HEK293T (cell line): ENCODE results near the gene PATJ.

Experiments
- ARNT ChIP-seq: fragments of 450-650 bp; IDR thresholded peaks from 2 replicates; pipeline ENCODE4 v1.6.1; 2017; ENCODE audit warnings: mild to moderate bottlenecking
- BHLHE40 ChIP-seq: fragments of 450-650 bp; IDR thresholded peaks from 2 replicates; pipeline ENCODE4 v1.6.1; 2016; ENCODE audit warnings: mild to moderate bottlenecking, moderate library complexity, borderline replicate concordance
- CTBP1 ChIP-seq: fragments of 450-650 bp; IDR thresholded peaks from 2 replicates; pipeline ENCODE4 v1.6.1; 2016; ENCODE audit warnings: borderline replicate concordance
- FOXA1 ChIP-seq: fragments of 450-650 bp; IDR thresholded peaks from 2 replicates; pipeline ENCODE4 v1.6.1; 2016; ENCODE audit warnings: mild to moderate bottlenecking
- FOXK2 ChIP-seq: fragments of 450-650 bp; IDR thresholded peaks from 2 replicates; pipeline ENCODE4 v1.6.1; 2016; ENCODE audit warnings: mild to moderate bottlenecking
- FOXM1 ChIP-seq: fragments of 450-650 bp; IDR thresholded peaks from 2 replicates; pipeline ENCODE4 v1.6.1; 2017; ENCODE audit warnings: mild to moderate bottlenecking, borderline replicate concordance
- HDGF ChIP-seq: fragments of 450-650 bp; IDR thresholded peaks from 2 replicates; pipeline ENCODE4 v1.6.1; 2017; ENCODE audit warnings: antibody characterized with exemption, borderline replicate concordance
- LEF1 ChIP-seq: fragments of 450-650 bp; IDR thresholded peaks from 2 replicates; pipeline ENCODE4 v1.6.1; 2017; ENCODE audit warnings: mild to moderate bottlenecking, borderline replicate concordance
- SP1 ChIP-seq: fragments of 450-650 bp; IDR thresholded peaks from 2 replicates; pipeline ENCODE4 v1.6.1; 2017
- TARDBP ChIP-seq: fragments of 450-650 bp; IDR thresholded peaks from 2 replicates; pipeline ENCODE4 v1.6.1; 2016
- TF ChIP-seq, protein P1 (sequence below): fragments of 450-650 bp; IDR thresholded peaks from 2 replicates; pipeline ENCODE4 v1.6.1; 2016

DNA sequence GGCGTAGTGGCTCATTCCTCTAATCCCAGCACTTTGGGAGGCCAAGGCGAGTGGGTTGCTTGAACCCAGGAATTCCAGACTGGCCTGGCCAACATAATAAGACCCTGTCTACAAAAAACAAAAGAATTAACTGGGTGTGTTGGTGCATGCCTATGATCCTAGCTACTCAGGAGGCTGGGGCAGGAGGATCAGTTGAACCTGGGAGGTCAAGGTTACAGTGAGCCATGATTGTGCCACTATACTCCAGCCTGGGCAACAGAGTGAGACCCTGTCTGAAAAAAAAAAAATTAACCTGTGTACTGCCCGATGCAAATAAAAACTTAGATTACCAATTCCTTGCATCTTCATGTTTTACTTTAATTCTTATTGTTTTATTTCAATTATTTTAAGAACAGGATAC, 193.2 kb downstream of the PATJ start:
- TF ChIP-seq SP1, result no peak
- TF ChIP-seq HDGF, result no peak
- TF ChIP-seq ARNT, result no peak
- no peak for TF ChIP-seq TARDBP
- TF ChIP-seq, protein P1, sequence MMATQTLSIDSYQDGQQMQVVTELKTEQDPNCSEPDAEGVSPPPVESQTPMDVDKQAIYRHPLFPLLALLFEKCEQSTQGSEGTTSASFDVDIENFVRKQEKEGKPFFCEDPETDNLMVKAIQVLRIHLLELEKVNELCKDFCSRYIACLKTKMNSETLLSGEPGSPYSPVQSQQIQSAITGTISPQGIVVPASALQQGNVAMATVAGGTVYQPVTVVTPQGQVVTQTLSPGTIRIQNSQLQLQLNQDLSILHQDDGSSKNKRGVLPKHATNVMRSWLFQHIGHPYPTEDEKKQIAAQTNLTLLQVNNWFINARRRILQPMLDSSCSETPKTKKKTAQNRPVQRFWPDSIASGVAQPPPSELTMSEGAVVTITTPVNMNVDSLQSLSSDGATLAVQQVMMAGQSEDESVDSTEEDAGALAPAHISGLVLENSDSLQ, result no peak
- no peak for TF ChIP-seq BHLHE40
- no peak for TF ChIP-seq LEF1
- no peak for TF ChIP-seq FOXK2
- TF ChIP-seq CTBP1, result no peak
- no peak for TF ChIP-seq FOXM1
- no peak for TF ChIP-seq FOXA1
